HG02884 (cell line): ENCODE data around the gene SPATA25.
"Not testable (repeated sequence)": the region's sequence is repeated elsewhere in the genome, so short reads cannot be mapped to it uniquely, and the experiment has no call there.

ENCODE experiments used
- ATAC-seq: cut with Tn5 transposase; IDR thresholded peaks from one replicate; pipeline ENCODE4 v1.9.1; 2021; ENCODE audit warnings: mild to moderate bottlenecking, moderate library complexity; ENCODE audit not compliant: unreplicated experiment

Gene SPATA25

GRCh38 chr20:45917790-45918141, 30.3 kb upstream of the SPATA25 start:
- ATAC-seq: no peak

- no peak for ATAC-seq
These were observed 25.7 kb upstream of the SPATA25 start for GRCh38 chr20:45913116-45913515.

- ATAC-seq: no peak
These were observed 24.9 kb upstream of the SPATA25 start for GRCh38 chr20:45912344-45912682.

- no peak for ATAC-seq
These were observed 24.3 kb upstream of the SPATA25 start, which contains the start of gene PLTP for GRCh38 chr20:45911486-45912343. Gene PLTP, minus strand, starts transcription at chr20:45912155. Its CDS starts 703 bp downstream, at chr20:45911452.

GRCh38 chr20:45910670-45911485, 23.5 kb upstream of the SPATA25 start:
- ATAC-seq: peak; percentile 89

- no peak for ATAC-seq
These were observed 22.6 kb upstream of the SPATA25 start for GRCh38 chr20:45909817-45910669.

- ATAC-seq: no peak
These were observed 21.9 kb upstream of the SPATA25 start for GRCh38 chr20:45909336-45909808.

GRCh38 chr20:45908084-45908483, 20.7 kb upstream of the SPATA25 start:
- no peak for ATAC-seq

GRCh38 chr20:45907219-45907948, 20.0 kb upstream of the SPATA25 start:
- no peak for ATAC-seq

- no peak for ATAC-seq
These were observed 18.2 kb upstream of the SPATA25 start for GRCh38 chr20:45905505-45906079.

GRCh38 chr20:45904583-45905504, 17.4 kb upstream of the SPATA25 start:
- ATAC-seq: no peak

- ATAC-seq: no peak
These were observed 14.8 kb upstream of the SPATA25 start for GRCh38 chr20:45902199-45902701.

GRCh38 chr20:45901332-45901731, 13.9 kb upstream of the SPATA25 start:
- not testable (repeated sequence) for ATAC-seq

GRCh38 chr20:45899046-45899835, 11.8 kb upstream of the SPATA25 start:
- no peak for ATAC-seq

- no peak for ATAC-seq
These were observed 10.9 kb upstream of the SPATA25 start for GRCh38 chr20:45898285-45898684.

- ATAC-seq: no peak
These were observed 10.3 kb upstream of the SPATA25 start for GRCh38 chr20:45897692-45898091.

GRCh38 chr20:45897289-45897688, 9.9 kb upstream of the SPATA25 start:
- no peak for ATAC-seq

- ATAC-seq: no peak
These were observed 9.3 kb upstream of the SPATA25 start for GRCh38 chr20:45896641-45897161.
